Stimulated activated naive CD8-positive, alpha-beta T cell treated with anti-CD3 and anti-CD28 coated beads, Interleukin-15, Interleukin-2, amounts not matched to agents 100 ng/mL and 50 ng/mL, for 24 hours (primary cell): ENCODE measurements around the gene FHIP1A.
A peak's percentile ranks its signal among the peaks of the same experiment; 100 is the strongest.

ENCODE experiments used
- H3K27ac Mint-ChIP-seq: one replicate; pipeline ENCODE4 v1.8.0; 2021; ENCODE audit warnings: mild to moderate bottlenecking, mixed read lengths
- H3K27me3 Mint-ChIP-seq: one replicate; pipeline ENCODE4 v1.8.0; 2021; ENCODE audit warnings: mixed read lengths
- H3K36me3 Mint-ChIP-seq: one replicate; pipeline ENCODE4 v1.8.0; 2021; ENCODE audit warnings: low read depth, mixed read lengths
- H3K4me1 Mint-ChIP-seq: one replicate; pipeline ENCODE4 v1.8.0; 2021; ENCODE audit warnings: low read depth, mixed read lengths
- H3K4me3 Mint-ChIP-seq: one replicate; pipeline ENCODE4 v1.8.0; 2021; ENCODE audit warnings: mild to moderate bottlenecking, mixed read lengths
- H3K9me3 Mint-ChIP-seq: one replicate; pipeline ENCODE4 v1.8.0; 2021; ENCODE audit warnings: mixed read lengths

Gene FHIP1A

GRCh38 chr4:151407466-151408379, 1.3 kb upstream of the FHIP1A start:
- Mint-ChIP-seq H3K27ac (no peak overlapping the region), H3K36me3 (no peaks in the 10 kb centered on the region), H3K9me3 (no peaks in the 10 kb centered on the region), H3K27me3 (peaks cover 45% of the 10 kb centered on the region), H3K4me1 (peaks cover 21% of the 10 kb centered on the region), H3K4me3 (peak overlapping the region; percentile 79)

GRCh38 chr4:151408380-151408629, 671 bp upstream of the FHIP1A start:
- H3K4me3 Mint-ChIP-seq, result peak overlapping the region; percentile 79
- H3K36me3 Mint-ChIP-seq, result no peaks in the 10 kb centered on the region
- peaks cover 49% of the 10 kb centered on the region for H3K27me3 Mint-ChIP-seq
- no peak overlapping the region for H3K27ac Mint-ChIP-seq
- no peaks in the 10 kb centered on the region for H3K9me3 Mint-ChIP-seq
- H3K4me1 Mint-ChIP-seq, result peaks cover 21% of the 10 kb centered on the region

- Mint-ChIP-seq H3K27ac (no peak overlapping the region), H3K27me3 (peaks cover 53% of the 10 kb centered on the region), H3K36me3 (no peaks in the 10 kb centered on the region), H3K4me1 (peaks cover 21% of the 10 kb centered on the region), H3K4me3 (peak overlapping the region; percentile 78), H3K9me3 (no peaks in the 10 kb centered on the region)
Observed at GRCh38 chr4:151409470-151410313, 716 bp downstream of the FHIP1A start.

- Mint-ChIP-seq H3K36me3 (no peaks in the 10 kb centered on the region), H3K27me3 (peaks cover 16% of the 10 kb centered on the region), H3K4me1 (no peaks in the 10 kb centered on the region), H3K27ac (no peak overlapping the region), H3K9me3 (no peaks in the 10 kb centered on the region), H3K4me3 (no peak overlapping the region)
Observed at GRCh38 chr4:151415978-151416377, 7.0 kb downstream of the FHIP1A start.

- Mint-ChIP-seq H3K27me3 (peaks cover 8% of the 10 kb centered on the region), H3K4me1 (no peaks in the 10 kb centered on the region), H3K36me3 (no peaks in the 10 kb centered on the region), H3K9me3 (no peaks in the 10 kb centered on the region), H3K4me3 (no peak overlapping the region), H3K27ac (no peak overlapping the region)
Observed at GRCh38 chr4:151417164-151417571, 8.2 kb downstream of the FHIP1A start.

GRCh38 chr4:151417766-151418376, 8.9 kb downstream of the FHIP1A start:
- Mint-ChIP-seq H3K36me3 (no peaks in the 10 kb centered on the region), H3K27ac (no peak overlapping the region), H3K4me1 (no peaks in the 10 kb centered on the region), H3K4me3 (no peak overlapping the region), H3K27me3 (peaks cover 7% of the 10 kb centered on the region), H3K9me3 (no peaks in the 10 kb centered on the region)

- H3K4me3 Mint-ChIP-seq, result no peak overlapping the region
- peaks cover 4% of the 10 kb centered on the region for H3K27me3 Mint-ChIP-seq
- no peaks in the 10 kb centered on the region for H3K36me3 Mint-ChIP-seq
- no peaks in the 10 kb centered on the region for H3K4me1 Mint-ChIP-seq
- no peaks in the 10 kb centered on the region for H3K9me3 Mint-ChIP-seq
- H3K27ac Mint-ChIP-seq, result no peak overlapping the region
Observed at GRCh38 chr4:151418385-151418784, 9.4 kb downstream of the FHIP1A start.

- no peak overlapping the region for H3K27ac Mint-ChIP-seq
- H3K4me1 Mint-ChIP-seq, result no peaks in the 10 kb centered on the region
- no peaks in the 10 kb centered on the region for H3K36me3 Mint-ChIP-seq
- no peaks in the 10 kb centered on the region for H3K9me3 Mint-ChIP-seq
- H3K4me3 Mint-ChIP-seq, result no peak overlapping the region
- peaks cover 7% of the 10 kb centered on the region for H3K27me3 Mint-ChIP-seq
Observed at GRCh38 chr4:151418856-151419255, 9.9 kb downstream of the FHIP1A start.

- H3K4me1 Mint-ChIP-seq, result no peaks in the 10 kb centered on the region
- no peaks in the 10 kb centered on the region for H3K9me3 Mint-ChIP-seq
- H3K36me3 Mint-ChIP-seq, result no peaks in the 10 kb centered on the region
- H3K4me3 Mint-ChIP-seq, result no peak overlapping the region
- H3K27ac Mint-ChIP-seq, result no peak overlapping the region
- H3K27me3 Mint-ChIP-seq, result peaks cover 6% of the 10 kb centered on the region
Observed at GRCh38 chr4:151420250-151420807, 11.4 kb downstream of the FHIP1A start.

GRCh38 chr4:151422854-151423253, 13.9 kb downstream of the FHIP1A start:
- no peaks in the 10 kb centered on the region for H3K9me3 Mint-ChIP-seq
- H3K27me3 Mint-ChIP-seq, result peaks cover 11% of the 10 kb centered on the region
- no peaks in the 10 kb centered on the region for H3K36me3 Mint-ChIP-seq
- no peak overlapping the region for H3K27ac Mint-ChIP-seq
- H3K4me1 Mint-ChIP-seq, result no peaks in the 10 kb centered on the region
- no peak overlapping the region for H3K4me3 Mint-ChIP-seq

- H3K4me3 Mint-ChIP-seq, result no peak overlapping the region
- no peak overlapping the region for H3K27ac Mint-ChIP-seq
- H3K4me1 Mint-ChIP-seq, result no peaks in the 10 kb centered on the region
- no peaks in the 10 kb centered on the region for H3K9me3 Mint-ChIP-seq
- no peaks in the 10 kb centered on the region for H3K36me3 Mint-ChIP-seq
- H3K27me3 Mint-ChIP-seq, result peaks cover 15% of the 10 kb centered on the region
Observed at GRCh38 chr4:151426513-151426912, 17.5 kb downstream of the FHIP1A start.

GRCh38 chr4:151427266-151427665, 18.3 kb downstream of the FHIP1A start:
- no peak overlapping the region for H3K4me3 Mint-ChIP-seq
- H3K36me3 Mint-ChIP-seq, result no peaks in the 10 kb centered on the region
- no peaks in the 10 kb centered on the region for H3K4me1 Mint-ChIP-seq
- H3K27me3 Mint-ChIP-seq, result peaks cover 15% of the 10 kb centered on the region
- H3K9me3 Mint-ChIP-seq, result no peaks in the 10 kb centered on the region
- no peak overlapping the region for H3K27ac Mint-ChIP-seq

GRCh38 chr4:151428346-151428745, 19.4 kb downstream of the FHIP1A start:
- Mint-ChIP-seq H3K36me3 (no peaks in the 10 kb centered on the region), H3K27ac (no peak overlapping the region), H3K4me3 (no peak overlapping the region), H3K4me1 (no peaks in the 10 kb centered on the region), H3K9me3 (no peaks in the 10 kb centered on the region), H3K27me3 (peaks cover 23% of the 10 kb centered on the region)

- Mint-ChIP-seq H3K27ac (no peak overlapping the region), H3K4me1 (no peaks in the 10 kb centered on the region), H3K9me3 (no peaks in the 10 kb centered on the region), H3K36me3 (no peaks in the 10 kb centered on the region), H3K4me3 (no peak overlapping the region), H3K27me3 (peaks cover 22% of the 10 kb centered on the region)
Observed at GRCh38 chr4:151429957-151430570, 21.1 kb downstream of the FHIP1A start.
